GM23338 (cell line): ENCODE measurements around the gene RELL1. TPM values are rescaled to one million over a fixed set of nuclear protein-coding genes. Genes with fewer than 3 reads are reported as not detected.

Experiments
- ATAC-seq: fragments of 200-7000 bp; cut with Tn5 transposase; 3 replicates; pipeline ENCODE4 v1.9.1; 2020
- DNase-seq: peaks from one replicate; pipeline ENCODE4 v3.0.0-alpha.2; 2015; ENCODE audit warnings: low spot score
- H2AFZ ChIP-seq: fragments of 200-600 bp; sonication (generic); 2 replicates; pipeline ENCODE4 v1.8.0; 2016; ENCODE audit warnings: antibody characterized with exemption, mild to moderate bottlenecking, moderate library complexity
- H3F3A ChIP-seq: fragments of 200-600 bp; sonication (generic); replicated peaks from 2 replicates; pipeline ENCODE4 v1.8.0; 2017; ENCODE audit warnings: antibody characterized with exemption, mixed run types, low read depth
- H3K27ac ChIP-seq: fragments of 200-600 bp; sonication (generic); 2 replicates; pipeline ENCODE4 v1.6.1; 2016; ENCODE audit warnings: low read depth
- H3K27me3 ChIP-seq: fragments of 200-600 bp; sonication (generic); 2 replicates; pipeline ENCODE4 v1.8.0; 2016; ENCODE audit warnings: mild to moderate bottlenecking, mixed run types, moderate library complexity; ENCODE audit not compliant: insufficient read depth
- H3K36me3 ChIP-seq: fragments of 200-600 bp; sonication (generic); 2 replicates; pipeline ENCODE4 v1.8.0; 2016; ENCODE audit warnings: mild to moderate bottlenecking; ENCODE audit not compliant: insufficient read depth
- H3K4me1 ChIP-seq: fragments of 200-600 bp; sonication (generic); 2 replicates; pipeline ENCODE4 v1.8.0; 2016; ENCODE audit warnings: mild to moderate bottlenecking, moderate library complexity; ENCODE audit not compliant: insufficient read depth
- H3K4me2 ChIP-seq: fragments of 200-600 bp; sonication (generic); 2 replicates; pipeline ENCODE4 v1.7.1; 2017; ENCODE audit warnings: mixed run types
- H3K4me3 ChIP-seq: fragments of 200-600 bp; sonication (generic); 2 replicates; pipeline ENCODE4 v1.6.1; 2016; ENCODE audit warnings: mixed run types
- H3K79me2 ChIP-seq: fragments of 200-600 bp; sonication (generic); replicated peaks from 2 replicates; pipeline ENCODE4 v1.8.0; 2017; ENCODE audit warnings: mild to moderate bottlenecking; ENCODE audit not compliant: insufficient read depth
- H3K9me2 ChIP-seq: fragments of 200-600 bp; sonication (generic); 2 replicates; pipeline ENCODE4 v1.8.0; 2017; ENCODE audit not compliant: insufficient read depth
- H4K20me1 ChIP-seq: fragments of 200-600 bp; sonication (generic); replicated peaks from 2 replicates; pipeline ENCODE4 v1.8.0; 2017; ENCODE audit warnings: mild to moderate bottlenecking; ENCODE audit not compliant: insufficient read depth
- H3K27ac Mint-ChIP-seq: 2 replicates; pipeline ENCODE4 v1.8.0; 2020; ENCODE audit warnings: inconsistent platforms, mild to moderate bottlenecking, moderate library complexity, mixed read lengths
- H3K27me3 Mint-ChIP-seq: 3 replicates; pipeline ENCODE4 v1.8.0; 2022; ENCODE audit warnings: low read depth, mild to moderate bottlenecking, moderate library complexity, mixed read lengths, inconsistent platforms; ENCODE audit not compliant: insufficient read depth, poor library complexity
- H3K36me3 Mint-ChIP-seq: 3 replicates; pipeline ENCODE4 v1.8.0; 2021; ENCODE audit warnings: low read depth, mild to moderate bottlenecking, inconsistent platforms, moderate library complexity, mixed read lengths
- H3K4me1 Mint-ChIP-seq: 3 replicates; pipeline ENCODE4 v1.8.0; 2020; ENCODE audit warnings: mild to moderate bottlenecking, inconsistent platforms, mixed read lengths
- H3K4me3 Mint-ChIP-seq: 3 replicates; pipeline ENCODE4 v1.8.0; 2021; ENCODE audit warnings: moderate library complexity, mild to moderate bottlenecking, inconsistent platforms, mixed read lengths
- H3K9me3 Mint-ChIP-seq: 3 replicates; pipeline ENCODE4 v1.8.0; 2020; ENCODE audit warnings: moderate library complexity, mild to moderate bottlenecking, inconsistent platforms, mixed read lengths
- CREB1 ChIP-seq: fragments of 250-450 bp; sonication (Bioruptor Pico); IDR thresholded peaks from 2 replicates; pipeline ENCODE4 v1.5.0; 2020; ENCODE audit warnings: low read depth, mild to moderate bottlenecking, moderate library complexity
- EZH2 ChIP-seq: fragments of 200-600 bp; sonication (generic); IDR thresholded peaks from one replicate; pipeline ENCODE4 v1.8.0; 2017; ENCODE audit warnings: antibody characterized with exemption, mild to moderate bottlenecking, low read depth; ENCODE audit not compliant: unreplicated experiment
- EZH2phosphoT487 ChIP-seq: fragments of 200-600 bp; sonication (generic); IDR thresholded peaks from one replicate; pipeline ENCODE4 v1.8.1; 2018; ENCODE audit warnings: antibody characterized with exemption; ENCODE audit not compliant: unreplicated experiment
- JUNB ChIP-seq: IDR thresholded peaks from one replicate; pipeline ENCODE4 v1.6.1; 2016; ENCODE audit warnings: antibody characterized with exemption; ENCODE audit not compliant: unreplicated experiment
- NANOG ChIP-seq: IDR thresholded peaks from 2 replicates; pipeline ENCODE4 v1.6.1; 2016; ENCODE audit warnings: antibody characterized with exemption, borderline replicate concordance
- POLR2AphosphoS5 ChIP-seq: IDR thresholded peaks from 2 replicates; pipeline ENCODE4 v1.6.1; 2016; ENCODE audit warnings: antibody characterized with exemption, low read depth
- STAT1 ChIP-seq: IDR thresholded peaks from one replicate; pipeline ENCODE4 v1.6.1; 2016; ENCODE audit warnings: antibody characterized with exemption; ENCODE audit not compliant: unreplicated experiment
- ZNF114 ChIP-seq: fragments of 250-450 bp; sonication (Bioruptor Pico); IDR thresholded peaks from 2 replicates; pipeline ENCODE4 v1.5.0; 2020; ENCODE audit warnings: mild to moderate bottlenecking, moderate library complexity
- ZNF331 ChIP-seq: fragments of 250-450 bp; sonication (Bioruptor Pico); IDR thresholded peaks from 2 replicates; pipeline ENCODE4 v1.5.0; 2020; ENCODE audit warnings: low read depth, mild to moderate bottlenecking, moderate library complexity
- polyA plus RNA-seq: library from polyadenylated mRNA; unstranded; fragments of >200 nt; fragmentation: Nextera tagmentation; extraction: Ambion mirVana; gene quantifications from 2 replicates; pipeline ENCODE4 v1.2.1, GENCODE V29; 2016
- total RNA-seq: library from RNA; depleted of rRNA; stranded (reverse); fragments of >200 nt; shearing (Covaris generic); gene quantifications from 2 replicates; pipeline ENCODE4 v1.2.3, GENCODE V29; 2014
- TF ChIP-seq, protein P1 (sequence below): fragments of 250-450 bp; sonication (Bioruptor Pico); IDR thresholded peaks from 2 replicates; pipeline ENCODE4 v1.5.0; 2020; ENCODE audit warnings: mild to moderate bottlenecking, moderate library complexity
- TF ChIP-seq, protein P2 (sequence below): IDR thresholded peaks from one replicate; pipeline ENCODE4 v1.6.1; 2018; ENCODE audit warnings: antibody characterized with exemption; ENCODE audit not compliant: unreplicated experiment
- TF ChIP-seq, protein P3 (sequence below), 2 experiments: fragments of 200-600 bp in 1 of 2; sonication (generic) in 1 of 2; conservative IDR thresholded peaks; 2 replicates each; pipeline versions ENCODE4 v1.5.1 to v1.6.1; 2016 to 2017; ENCODE audit warnings: antibody characterized with exemption in 2 of 2, low read depth in 2 of 2, mild to moderate bottlenecking in 2 of 2, moderate library complexity in 1 of 2
- TF ChIP-seq, protein P4 (sequence below): IDR thresholded peaks from 2 replicates; pipeline ENCODE4 v1.6.1; 2016; ENCODE audit warnings: antibody characterized with exemption

RELL1 gene
- total and polyA plus RNA-seq, 2 experiments from 2014 or later, result 2.8 to 28.5 TPM

DNA sequence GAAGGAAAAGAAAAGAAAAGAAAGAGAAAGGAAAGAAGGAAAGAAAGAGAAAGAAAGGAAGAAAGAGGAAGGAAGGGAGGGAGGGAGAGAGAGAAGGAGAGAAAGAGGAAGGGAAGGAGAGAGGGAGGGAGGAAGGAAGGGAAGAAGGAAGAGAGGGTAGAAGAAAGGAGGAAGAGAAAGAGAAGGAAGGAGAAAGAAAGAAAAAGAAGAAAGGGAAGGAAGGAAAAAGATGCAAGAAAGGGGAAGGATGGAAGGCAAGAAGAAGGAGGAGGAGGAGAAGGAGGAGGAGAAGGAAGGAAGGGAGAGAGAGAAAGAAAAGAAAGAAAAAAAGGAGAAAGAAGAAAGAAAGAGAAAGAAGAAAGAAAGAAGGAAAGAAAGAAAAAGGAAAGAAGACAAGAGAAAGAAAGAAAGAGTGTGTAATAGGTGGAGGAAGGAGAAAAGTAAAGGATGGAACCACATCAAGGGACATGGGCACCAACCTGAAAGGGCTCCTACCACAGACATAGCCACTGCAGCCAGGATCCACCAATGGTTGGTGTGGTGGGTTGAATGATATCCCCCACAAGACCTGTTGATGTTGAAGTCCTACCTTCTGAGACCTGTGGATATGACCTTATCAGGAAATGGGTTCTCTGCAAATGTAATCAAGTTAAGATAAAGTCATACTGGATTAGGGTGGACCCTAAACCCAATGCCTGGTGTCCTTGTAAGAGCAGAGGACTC, 80.2 kb downstream of the RELL1 start:
- no peak overlapping the region for H3K27ac Mint-ChIP-seq
- H3K27me3 Mint-ChIP-seq, result no peaks in the 10 kb centered on the region
- H3K36me3 Mint-ChIP-seq, result peaks cover 14% of the 10 kb centered on the region; the same call in 2 of the 3 replicates
- Histone ChIP-seq H2AFZ (no peak overlapping the region), H3K4me3 (no peak overlapping the region), H3K27me3 (no peaks in the 10 kb centered on the region), H3K36me3 (no peaks in the 10 kb centered on the region; the same call in 1 of the 2 replicates), H3K9me2 (no peaks in the 10 kb centered on the region; the same call in 1 of the 2 replicates), H3F3A (no peaks in the 10 kb centered on the region), H4K20me1 (no peaks in the 10 kb centered on the region), H3K27ac (no peak overlapping the region), H3K79me2 (no peaks in the 10 kb centered on the region), H3K4me2 (no peak overlapping the region), H3K4me1 (no peaks in the 10 kb centered on the region)
- no peak overlapping the region for H3K4me3 Mint-ChIP-seq
- ATAC-seq (no peak), DNase-seq (no peak)
- TF ChIP-seq NANOG, result no peak
- TF ChIP-seq EZH2, result no peak
- TF ChIP-seq, protein P1, sequence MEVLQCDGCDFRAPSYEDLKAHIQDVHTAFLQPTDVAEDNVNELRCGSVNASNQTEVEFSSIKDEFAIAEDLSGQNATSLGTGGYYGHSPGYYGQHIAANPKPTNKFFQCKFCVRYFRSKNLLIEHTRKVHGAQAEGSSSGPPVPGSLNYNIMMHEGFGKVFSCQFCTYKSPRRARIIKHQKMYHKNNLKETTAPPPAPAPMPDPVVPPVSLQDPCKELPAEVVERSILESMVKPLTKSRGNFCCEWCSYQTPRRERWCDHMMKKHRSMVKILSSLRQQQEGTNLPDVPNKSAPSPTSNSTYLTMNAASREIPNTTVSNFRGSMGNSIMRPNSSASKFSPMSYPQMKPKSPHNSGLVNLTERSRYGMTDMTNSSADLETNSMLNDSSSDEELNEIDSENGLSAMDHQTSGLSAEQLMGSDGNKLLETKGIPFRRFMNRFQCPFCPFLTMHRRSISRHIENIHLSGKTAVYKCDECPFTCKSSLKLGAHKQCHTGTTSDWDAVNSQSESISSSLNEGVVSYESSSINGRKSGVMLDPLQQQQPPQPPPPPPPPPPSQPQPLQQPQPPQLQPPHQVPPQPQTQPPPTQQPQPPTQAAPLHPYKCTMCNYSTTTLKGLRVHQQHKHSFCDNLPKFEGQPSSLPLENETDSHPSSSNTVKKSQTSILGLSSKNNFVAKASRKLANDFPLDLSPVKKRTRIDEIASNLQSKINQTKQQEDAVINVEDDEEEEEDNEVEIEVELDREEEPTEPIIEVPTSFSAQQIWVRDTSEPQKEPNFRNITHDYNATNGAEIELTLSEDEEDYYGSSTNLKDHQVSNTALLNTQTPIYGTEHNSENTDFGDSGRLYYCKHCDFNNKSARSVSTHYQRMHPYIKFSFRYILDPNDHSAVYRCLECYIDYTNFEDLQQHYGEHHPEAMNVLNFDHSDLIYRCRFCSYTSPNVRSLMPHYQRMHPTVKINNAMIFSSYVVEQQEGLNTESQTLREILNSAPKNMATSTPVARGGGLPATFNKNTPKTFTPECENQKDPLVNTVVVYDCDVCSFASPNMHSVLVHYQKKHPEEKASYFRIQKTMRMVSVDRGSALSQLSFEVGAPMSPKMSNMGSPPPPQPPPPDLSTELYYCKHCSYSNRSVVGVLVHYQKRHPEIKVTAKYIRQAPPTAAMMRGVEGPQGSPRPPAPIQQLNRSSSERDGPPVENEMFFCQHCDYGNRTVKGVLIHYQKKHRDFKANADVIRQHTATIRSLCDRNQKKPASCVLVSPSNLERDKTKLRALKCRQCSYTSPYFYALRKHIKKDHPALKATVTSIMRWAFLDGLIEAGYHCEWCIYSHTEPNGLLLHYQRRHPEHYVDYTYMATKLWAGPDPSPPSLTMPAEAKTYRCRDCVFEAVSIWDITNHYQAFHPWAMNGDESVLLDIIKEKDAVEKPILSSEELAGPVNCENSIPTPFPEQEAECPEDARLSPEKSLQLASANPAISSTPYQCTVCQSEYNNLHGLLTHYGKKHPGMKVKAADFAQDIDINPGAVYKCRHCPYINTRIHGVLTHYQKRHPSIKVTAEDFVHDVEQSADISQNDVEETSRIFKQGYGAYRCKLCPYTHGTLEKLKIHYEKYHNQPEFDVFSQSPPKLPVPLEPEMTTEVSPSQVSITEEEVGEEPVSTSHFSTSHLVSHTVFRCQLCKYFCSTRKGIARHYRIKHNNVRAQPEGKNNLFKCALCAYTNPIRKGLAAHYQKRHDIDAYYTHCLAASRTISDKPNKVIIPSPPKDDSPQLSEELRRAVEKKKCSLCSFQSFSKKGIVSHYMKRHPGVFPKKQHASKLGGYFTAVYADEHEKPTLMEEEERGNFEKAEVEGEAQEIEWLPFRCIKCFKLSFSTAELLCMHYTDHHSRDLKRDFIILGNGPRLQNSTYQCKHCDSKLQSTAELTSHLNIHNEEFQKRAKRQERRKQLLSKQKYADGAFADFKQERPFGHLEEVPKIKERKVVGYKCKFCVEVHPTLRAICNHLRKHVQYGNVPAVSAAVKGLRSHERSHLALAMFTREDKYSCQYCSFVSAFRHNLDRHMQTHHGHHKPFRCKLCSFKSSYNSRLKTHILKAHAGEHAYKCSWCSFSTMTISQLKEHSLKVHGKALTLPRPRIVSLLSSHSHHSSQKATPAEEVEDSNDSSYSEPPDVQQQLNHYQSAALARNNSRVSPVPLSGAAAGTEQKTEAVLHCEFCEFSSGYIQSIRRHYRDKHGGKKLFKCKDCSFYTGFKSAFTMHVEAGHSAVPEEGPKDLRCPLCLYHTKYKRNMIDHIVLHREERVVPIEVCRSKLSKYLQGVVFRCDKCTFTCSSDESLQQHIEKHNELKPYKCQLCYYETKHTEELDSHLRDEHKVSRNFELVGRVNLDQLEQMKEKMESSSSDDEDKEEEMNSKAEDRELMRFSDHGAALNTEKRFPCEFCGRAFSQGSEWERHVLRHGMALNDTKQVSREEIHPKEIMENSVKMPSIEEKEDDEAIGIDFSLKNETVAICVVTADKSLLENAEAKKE (CRISPR knock-in tag), result no peak
- TF ChIP-seq POLR2AphosphoS5, result no peak
- TF ChIP-seq, protein P2, sequence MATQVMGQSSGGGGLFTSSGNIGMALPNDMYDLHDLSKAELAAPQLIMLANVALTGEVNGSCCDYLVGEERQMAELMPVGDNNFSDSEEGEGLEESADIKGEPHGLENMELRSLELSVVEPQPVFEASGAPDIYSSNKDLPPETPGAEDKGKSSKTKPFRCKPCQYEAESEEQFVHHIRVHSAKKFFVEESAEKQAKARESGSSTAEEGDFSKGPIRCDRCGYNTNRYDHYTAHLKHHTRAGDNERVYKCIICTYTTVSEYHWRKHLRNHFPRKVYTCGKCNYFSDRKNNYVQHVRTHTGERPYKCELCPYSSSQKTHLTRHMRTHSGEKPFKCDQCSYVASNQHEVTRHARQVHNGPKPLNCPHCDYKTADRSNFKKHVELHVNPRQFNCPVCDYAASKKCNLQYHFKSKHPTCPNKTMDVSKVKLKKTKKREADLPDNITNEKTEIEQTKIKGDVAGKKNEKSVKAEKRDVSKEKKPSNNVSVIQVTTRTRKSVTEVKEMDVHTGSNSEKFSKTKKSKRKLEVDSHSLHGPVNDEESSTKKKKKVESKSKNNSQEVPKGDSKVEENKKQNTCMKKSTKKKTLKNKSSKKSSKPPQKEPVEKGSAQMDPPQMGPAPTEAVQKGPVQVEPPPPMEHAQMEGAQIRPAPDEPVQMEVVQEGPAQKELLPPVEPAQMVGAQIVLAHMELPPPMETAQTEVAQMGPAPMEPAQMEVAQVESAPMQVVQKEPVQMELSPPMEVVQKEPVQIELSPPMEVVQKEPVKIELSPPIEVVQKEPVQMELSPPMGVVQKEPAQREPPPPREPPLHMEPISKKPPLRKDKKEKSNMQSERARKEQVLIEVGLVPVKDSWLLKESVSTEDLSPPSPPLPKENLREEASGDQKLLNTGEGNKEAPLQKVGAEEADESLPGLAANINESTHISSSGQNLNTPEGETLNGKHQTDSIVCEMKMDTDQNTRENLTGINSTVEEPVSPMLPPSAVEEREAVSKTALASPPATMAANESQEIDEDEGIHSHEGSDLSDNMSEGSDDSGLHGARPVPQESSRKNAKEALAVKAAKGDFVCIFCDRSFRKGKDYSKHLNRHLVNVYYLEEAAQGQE, result no peak
- TF ChIP-seq ZNF331 (CRISPR knock-in tag), result no peak
- TF ChIP-seq, protein P3, sequence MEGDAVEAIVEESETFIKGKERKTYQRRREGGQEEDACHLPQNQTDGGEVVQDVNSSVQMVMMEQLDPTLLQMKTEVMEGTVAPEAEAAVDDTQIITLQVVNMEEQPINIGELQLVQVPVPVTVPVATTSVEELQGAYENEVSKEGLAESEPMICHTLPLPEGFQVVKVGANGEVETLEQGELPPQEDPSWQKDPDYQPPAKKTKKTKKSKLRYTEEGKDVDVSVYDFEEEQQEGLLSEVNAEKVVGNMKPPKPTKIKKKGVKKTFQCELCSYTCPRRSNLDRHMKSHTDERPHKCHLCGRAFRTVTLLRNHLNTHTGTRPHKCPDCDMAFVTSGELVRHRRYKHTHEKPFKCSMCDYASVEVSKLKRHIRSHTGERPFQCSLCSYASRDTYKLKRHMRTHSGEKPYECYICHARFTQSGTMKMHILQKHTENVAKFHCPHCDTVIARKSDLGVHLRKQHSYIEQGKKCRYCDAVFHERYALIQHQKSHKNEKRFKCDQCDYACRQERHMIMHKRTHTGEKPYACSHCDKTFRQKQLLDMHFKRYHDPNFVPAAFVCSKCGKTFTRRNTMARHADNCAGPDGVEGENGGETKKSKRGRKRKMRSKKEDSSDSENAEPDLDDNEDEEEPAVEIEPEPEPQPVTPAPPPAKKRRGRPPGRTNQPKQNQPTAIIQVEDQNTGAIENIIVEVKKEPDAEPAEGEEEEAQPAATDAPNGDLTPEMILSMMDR (conservative IDR thresholded peaks at IDR 0.05; ENCODE audit: low read depth in 2 of 2), result no peak
- TF ChIP-seq STAT1, result no peak
- no peak for TF ChIP-seq EZH2phosphoT487
- no peak for TF ChIP-seq CREB1 (CRISPR knock-in tag)
- no peak for TF ChIP-seq ZNF114 (CRISPR knock-in tag)
- TF ChIP-seq, protein P4, sequence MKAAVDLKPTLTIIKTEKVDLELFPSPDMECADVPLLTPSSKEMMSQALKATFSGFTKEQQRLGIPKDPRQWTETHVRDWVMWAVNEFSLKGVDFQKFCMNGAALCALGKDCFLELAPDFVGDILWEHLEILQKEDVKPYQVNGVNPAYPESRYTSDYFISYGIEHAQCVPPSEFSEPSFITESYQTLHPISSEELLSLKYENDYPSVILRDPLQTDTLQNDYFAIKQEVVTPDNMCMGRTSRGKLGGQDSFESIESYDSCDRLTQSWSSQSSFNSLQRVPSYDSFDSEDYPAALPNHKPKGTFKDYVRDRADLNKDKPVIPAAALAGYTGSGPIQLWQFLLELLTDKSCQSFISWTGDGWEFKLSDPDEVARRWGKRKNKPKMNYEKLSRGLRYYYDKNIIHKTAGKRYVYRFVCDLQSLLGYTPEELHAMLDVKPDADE, result no peak
- no peak for TF ChIP-seq JUNB
- H3K4me1 Mint-ChIP-seq, result peaks cover 15% of the 10 kb centered on the region
- H3K9me3 Mint-ChIP-seq, result peaks cover 9% of the 10 kb centered on the region; the same call in 2 of the 3 replicates
